Epithelial cell of proximal tubule (primary cell): Measurements from ENCODE around the gene C2orf68. TPM values are rescaled to one million over a fixed set of nuclear protein-coding genes. Genes with fewer than 3 reads are reported as not detected.
A peak's percentile ranks its signal among the peaks of the same experiment; 100 is the strongest.
"Not testable (repeated sequence)": the region's sequence is repeated elsewhere in the genome, so short reads cannot be mapped to it uniquely, and the experiment has no call there.

Experiments
- DNase-seq: peaks from one replicate; pipeline ENCODE4 v3.0.0-alpha.2; 2011; ENCODE audit warnings: low read depth
- H3K4me3 ChIP-seq: 2 replicates; pipeline ENCODE4 v1.5.1; 2011; ENCODE audit warnings: low read depth, mild to moderate bottlenecking, low read length
- CTCF ChIP-seq: conservative IDR thresholded peaks from 2 replicates; pipeline ENCODE4 v1.5.1; 2012; ENCODE audit warnings: low read depth, mild to moderate bottlenecking, low read length
- total RNA-seq: library from RNA; depleted of rRNA; stranded (reverse); fragments of >200 nt; gene quantifications from 2 replicates; pipeline ENCODE4 v1.2.3, GENCODE V29; 2015

C2orf68 gene
- total RNA-seq, 1 donor from 2014 or later, result 9.9 TPM

- no peak for DNase-seq
- no peak overlapping the region for H3K4me3 ChIP-seq
- no peak for TF ChIP-seq CTCF
Observed at GRCh38 chr2:85597241-85597640, 14.6 kb downstream of the C2orf68 start.

- DNase-seq, result no peak
- TF ChIP-seq CTCF, result no peak
- H3K4me3 ChIP-seq, result peak overlapping the region; percentile 81
Observed at GRCh38 chr2:85596486-85597143, 15.3 kb downstream of the C2orf68 start.

- TF ChIP-seq CTCF, result no peak
- H3K4me3 ChIP-seq, result peak overlapping the region; percentile 81
- DNase-seq, result no peak
Observed at GRCh38 chr2:85596026-85596333, 15.9 kb downstream of the C2orf68 start.

- peak; percentile 96 for DNase-seq
- TF ChIP-seq CTCF, result no peak
- peak within 1 kb of the TSS; percentile 81 for H3K4me3 ChIP-seq
Observed at GRCh38 chr2:85595301-85596025, 16.4 kb downstream of the C2orf68 start, which contains the start of gene RNF181. TSS of gene RNF181 (plus strand) at chr2:85595745. CDS start at chr2:85595764, 19 bp downstream.

GRCh38 chr2:85594715-85595300 is 17.1 kb downstream of the C2orf68 start:
- no peak for DNase-seq

GRCh38 chr2:85593023-85593422 is 18.8 kb downstream of the C2orf68 start:
- no peak for DNase-seq
- H3K4me3 ChIP-seq, result no peak overlapping the region
- TF ChIP-seq CTCF, result no peak

More at GRCh38 chr2:85594715-85595300, 17.1 kb downstream of the C2orf68 start:
- no peak for TF ChIP-seq CTCF
- H3K4me3 ChIP-seq, result peak overlapping the region; percentile 81

- H3K4me3 ChIP-seq, DNase-seq: not testable (repeated sequence)
Observed at GRCh38 chr2:85592299-85592698, 19.6 kb downstream of the C2orf68 start.
